NCI-H2227 (cell line): ENCODE measurements around the gene TRPM2.
"Not testable (repeated sequence)": the region's sequence is repeated elsewhere in the genome, so short reads cannot be mapped to it uniquely, and the experiment has no call there.

Experiments used
- DNase-seq: peaks from one replicate; lab custom pipeline; 2025; ENCODE audit not compliant: unreplicated experiment; lab: John Stamatoyannopoulos, UW

TRPM2 gene

DNA sequence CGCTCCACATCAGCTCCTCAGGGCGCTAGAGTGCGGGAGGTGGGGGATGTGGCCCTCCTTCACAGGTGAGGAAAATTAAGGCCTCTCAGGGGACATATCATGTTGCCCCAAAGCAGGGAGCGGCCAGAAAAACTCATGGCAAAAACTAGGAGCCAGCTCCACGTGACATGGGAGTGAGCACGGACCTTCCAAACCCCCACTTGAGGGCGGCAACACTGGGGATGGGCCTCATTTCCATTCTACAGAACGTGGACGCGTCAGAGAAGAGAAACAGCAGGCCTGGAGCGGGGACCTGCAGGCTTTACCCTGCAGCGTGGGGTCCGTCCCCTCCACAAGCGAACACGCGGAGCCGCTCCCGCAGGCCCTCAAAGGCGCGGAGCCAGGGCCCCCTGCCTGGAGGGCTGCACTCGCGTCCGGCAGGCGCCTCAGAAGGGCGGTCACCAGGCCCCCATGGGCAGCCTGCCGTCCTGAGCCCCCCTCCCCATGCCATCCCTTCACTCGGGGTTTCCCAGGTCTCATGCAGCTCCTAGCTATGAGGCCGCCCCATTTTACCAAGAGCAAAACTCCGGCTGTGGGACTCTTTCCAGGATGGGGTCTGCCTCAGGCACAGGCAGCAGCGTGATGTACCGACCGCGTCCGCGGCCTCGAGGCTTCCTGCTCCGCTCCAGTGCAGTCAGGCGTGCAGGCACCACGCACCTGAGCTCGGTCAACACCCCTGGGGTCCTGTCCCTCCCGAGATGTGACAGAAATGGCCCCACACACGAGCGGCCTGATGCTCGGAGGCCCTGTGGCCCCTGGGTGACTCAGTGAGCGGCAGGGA, 19.7 kb upstream of the TRPM2 start:
- DNase-seq: no peak

DNA sequence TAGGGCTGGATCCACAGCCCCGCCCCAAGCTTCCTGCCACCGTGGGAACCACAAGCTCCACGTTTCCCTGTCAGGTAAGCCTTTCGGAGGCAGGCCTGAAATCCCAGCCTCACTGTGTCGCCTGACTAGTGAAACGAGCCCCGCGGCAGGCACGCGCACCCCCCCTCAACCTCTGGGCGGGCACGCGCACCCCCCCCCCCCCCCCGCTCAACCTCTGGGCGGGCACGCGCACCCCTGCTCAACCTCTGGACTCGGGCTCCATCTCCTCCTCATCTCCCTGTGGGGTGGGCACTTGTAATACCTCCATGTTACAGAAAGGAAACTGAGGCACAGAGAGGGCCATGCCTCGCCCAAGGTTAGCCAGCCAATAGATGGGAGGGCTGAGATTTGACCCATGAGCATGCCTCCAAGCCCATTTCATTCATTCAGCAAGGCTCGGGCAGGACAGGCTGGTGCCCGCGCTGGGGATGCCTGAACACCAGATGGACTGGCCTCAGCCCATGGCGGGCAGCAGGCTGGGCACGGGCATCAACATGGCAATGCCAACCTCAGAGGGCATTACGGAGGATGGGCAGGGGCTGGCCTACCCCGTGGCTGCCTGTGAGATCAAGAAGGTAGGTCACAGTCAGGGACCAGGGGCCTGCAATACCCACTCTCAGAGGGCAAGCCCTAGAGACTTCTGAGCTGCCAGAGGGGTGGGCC, 18.9 kb upstream of the TRPM2 start:
- DNase-seq: no peak

DNA sequence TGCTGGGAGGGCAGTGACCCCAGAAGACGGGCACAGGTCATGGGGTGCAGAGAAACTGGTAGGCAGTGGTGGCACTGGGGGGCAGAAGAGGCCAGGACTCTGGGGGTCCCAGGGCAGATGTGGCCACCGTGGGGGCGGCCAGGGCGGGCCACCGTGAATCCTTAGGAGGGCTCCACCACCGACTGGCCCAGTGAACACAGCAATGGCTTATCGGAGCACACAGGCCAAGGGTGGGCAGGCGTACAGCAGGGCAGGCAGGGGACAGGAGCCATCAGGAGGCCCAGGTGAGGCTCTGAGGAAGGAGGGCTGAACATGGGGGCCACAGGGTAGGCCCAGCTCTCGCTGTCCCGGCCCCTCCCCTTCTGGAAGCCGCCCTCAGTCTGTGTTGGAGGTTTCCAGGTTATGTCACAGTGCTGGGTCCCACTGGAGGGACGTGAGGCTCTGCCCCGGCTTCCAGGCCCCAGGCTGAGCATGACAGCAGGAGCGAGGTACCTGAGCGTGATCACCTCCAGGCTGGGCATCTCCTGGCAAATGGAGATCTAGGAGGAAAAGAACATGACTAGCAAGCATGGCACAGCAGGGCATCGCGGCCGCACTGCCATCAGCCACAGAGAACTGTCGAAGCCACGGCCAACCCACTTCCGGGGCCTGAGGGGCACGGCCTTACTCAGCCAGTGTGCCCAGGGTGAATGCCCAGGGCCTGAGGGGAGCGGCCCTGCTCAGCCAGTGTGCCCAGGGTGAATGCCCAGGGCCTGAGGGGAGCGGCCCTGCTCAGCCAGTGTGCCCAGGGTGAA, 18.0 kb upstream of the TRPM2 start:
- no peak for DNase-seq

DNA sequence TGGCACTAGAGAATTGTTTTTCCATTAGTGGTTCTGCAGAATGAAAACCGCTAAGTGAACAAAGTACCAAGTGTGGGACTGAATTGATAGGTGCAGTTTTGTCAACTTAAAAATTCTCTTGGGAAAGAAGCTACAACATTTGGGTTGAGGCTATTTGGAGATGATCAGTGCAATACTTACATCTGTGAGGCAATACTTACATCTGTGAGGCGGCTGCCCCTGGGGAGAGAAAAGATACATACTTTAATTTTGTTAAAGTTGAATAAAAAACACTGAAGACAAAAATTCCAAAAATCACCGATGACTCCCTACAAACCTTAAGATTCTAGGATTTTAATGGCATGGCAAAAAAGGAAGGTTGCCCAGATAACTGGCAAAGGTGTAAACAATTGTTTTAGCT, 16.0 kb upstream of the TRPM2 start:
- DNase-seq: no peak

DNA sequence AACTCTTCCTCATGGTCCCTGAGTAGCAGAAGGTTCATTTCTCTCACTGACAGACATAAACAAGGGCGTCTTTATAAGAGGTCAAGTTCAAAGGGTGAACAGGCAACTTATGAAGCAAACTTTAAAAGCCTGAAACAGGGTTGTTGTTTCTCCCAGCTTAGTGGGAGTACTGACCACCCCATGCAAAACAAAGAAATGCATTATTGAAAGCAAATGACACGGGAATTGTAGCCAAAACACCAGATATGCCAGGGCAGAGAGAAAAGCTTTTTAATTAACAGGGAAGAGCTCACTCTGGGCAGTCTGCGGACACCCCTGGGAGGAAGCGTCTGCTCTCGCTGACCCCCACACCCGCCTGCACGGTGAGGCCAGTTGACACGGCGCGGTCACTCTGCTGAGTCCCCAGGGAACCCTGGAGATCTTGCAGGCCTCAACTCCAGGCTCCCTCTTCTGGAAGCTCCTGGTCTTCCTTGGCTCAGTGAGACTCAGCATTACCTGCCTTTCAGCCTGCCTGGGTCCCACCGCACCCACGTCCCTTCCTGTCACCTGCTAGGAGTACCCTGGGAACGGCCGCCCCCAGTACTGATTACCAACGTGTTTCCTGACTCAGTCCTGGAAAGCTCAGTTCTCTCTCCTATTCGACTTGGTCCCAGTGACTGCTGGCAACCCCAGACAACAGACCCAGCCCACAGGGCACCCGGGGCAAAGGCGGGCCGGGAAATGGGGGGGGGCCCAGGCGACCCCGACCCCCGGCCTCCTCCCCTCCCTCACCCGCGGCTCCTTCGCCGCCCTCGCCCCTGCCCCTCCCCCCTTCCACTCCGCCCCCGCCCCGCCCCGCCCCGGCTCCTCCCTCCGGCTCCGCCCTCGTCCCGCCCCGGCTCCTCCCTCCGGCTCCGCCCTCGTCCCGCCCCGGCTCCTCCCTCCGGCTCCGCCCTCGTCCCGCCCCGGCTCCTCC, 15.2 kb upstream of the TRPM2 start:
- DNase-seq: peak; percentile 66

DNA sequence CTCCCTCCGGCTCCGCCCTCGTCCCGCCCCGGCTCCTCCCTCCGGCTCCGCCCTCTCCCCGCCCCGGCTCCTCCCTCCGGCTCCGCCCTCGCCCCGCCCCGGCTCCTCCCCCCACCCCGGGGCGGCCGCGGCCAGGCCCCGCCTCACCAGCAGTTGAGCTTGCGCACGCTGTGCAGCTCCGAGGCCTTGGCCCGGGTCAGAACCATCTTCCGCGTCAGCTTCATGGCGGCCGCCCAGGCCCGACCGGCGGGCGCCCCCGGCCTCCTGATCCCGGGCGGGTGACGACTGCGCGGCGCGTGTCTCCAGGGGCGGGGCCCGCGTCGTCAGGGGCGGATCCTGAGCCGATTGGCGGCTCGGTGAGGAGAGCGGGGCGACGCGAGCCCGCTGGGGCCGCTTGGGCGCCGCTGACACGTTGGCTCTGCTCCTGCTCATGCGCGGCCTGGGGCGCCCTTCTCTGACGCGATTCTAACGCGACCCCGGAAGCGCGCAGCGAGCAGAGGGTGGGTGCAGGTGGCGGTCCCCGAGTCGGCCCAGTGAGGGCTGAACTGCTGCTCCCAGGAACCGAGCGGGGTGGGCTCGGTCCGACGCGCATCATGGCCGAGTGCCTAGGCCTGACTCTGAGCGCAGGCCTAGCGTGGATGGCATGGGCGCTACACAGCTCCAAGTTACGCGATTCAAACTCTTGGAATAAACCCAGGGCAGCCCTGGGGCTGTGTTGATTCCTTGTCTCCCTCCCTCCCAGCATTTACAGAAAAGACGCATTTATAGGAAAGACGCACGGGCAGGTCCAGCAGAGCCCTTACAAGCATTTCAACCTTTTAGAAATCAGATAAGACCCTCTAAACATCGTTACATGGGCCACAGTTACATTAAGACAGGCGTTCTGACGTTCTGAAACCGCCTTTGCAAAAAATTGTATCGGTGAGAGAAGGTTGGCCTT, 14.2 kb upstream of the TRPM2 start, which contains the start of gene CFAP410:
CFAP410 (minus strand) TSS at position 420 of the 940 bp plus-strand sequence; CDS start at position 224, 196 bp downstream.
- peak; percentile 97 for DNase-seq

DNA sequence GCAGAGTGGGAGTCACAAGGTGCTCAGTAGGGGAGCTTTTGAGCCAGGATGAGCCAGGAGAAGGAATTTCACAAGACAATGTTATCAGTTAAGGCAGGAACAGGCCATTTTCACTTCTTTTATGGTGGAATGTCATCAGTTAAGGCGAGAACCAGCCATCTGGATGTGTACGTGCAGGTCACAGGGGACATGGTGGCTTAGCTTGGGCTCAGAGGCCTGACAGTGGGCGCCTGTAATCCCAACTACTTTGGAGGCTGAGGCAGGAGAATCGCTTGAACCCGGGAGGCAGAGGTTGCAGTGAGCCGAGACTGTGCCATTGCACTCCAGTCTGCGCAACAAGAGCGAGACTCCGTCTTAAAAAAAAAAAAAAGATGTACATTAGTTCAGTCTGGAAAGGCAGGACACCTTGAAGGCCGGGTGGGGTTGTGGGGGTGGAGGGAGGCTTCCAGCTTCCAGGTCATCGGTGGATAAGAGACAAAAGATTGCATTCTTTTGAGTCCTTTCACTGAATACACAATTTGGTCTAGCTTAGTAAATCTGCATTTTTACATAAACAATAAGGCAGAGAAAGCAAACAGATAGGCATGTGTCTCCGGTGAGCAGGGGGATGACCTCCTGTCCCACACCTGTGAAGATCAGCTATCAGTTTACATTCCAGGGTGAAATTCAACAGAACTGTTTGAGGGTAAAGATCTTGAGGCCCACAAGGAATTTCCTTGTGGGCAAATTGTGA, 11.5 kb upstream of the TRPM2 start:
- DNase-seq: not testable (repeated sequence)

DNA sequence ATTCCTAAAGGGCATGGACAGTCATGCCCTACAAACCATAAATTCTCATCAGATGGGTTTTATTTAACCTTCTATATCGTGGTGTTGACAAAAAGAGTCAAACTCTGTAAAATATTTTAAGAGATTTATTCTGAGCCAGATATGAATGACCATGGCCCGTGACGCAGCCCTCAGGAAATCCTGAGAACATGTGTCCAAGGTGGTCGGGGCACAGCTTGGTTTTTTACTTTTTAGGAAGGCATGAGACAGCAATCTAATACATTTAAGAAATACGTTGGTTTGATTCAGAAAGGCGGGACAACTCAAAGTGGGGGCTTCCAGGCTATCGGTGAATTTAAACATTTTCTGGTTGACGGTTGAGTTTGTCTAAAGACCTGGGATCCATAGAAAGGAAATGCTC, 10.4 kb upstream of the TRPM2 start:
- DNase-seq: not testable (repeated sequence)

DNA sequence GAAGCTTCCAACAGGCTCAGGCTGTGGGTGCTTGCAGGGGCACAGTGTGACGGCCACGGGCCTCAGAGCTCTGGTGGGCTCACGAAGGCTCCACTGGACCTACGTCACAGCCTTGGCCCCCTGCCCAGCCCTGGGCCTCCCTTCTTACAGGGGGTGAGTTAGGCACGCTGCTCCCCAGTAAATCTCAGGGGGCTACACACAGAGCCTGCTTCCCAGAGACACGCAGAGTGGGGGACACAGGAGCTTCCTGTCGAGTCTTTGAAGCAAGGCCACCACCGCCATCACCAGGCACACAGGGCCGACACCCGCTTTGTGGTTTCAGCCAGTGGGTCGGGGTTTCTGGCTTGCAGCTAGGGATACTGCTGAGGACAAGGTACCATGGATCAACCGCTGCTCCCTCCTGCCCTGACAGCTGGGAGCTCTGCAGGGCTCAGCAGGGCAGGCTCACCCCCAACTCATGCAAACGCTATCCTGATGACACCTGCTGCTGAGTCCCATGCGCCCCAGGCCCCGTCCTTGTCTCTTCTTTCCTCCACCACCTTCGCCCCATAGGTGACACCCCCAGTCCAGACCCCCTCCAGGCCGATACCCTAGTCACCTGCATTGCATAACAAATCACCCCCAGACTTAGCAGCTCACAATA, 8.8 kb upstream of the TRPM2 start:
- no peak for DNase-seq

DNA sequence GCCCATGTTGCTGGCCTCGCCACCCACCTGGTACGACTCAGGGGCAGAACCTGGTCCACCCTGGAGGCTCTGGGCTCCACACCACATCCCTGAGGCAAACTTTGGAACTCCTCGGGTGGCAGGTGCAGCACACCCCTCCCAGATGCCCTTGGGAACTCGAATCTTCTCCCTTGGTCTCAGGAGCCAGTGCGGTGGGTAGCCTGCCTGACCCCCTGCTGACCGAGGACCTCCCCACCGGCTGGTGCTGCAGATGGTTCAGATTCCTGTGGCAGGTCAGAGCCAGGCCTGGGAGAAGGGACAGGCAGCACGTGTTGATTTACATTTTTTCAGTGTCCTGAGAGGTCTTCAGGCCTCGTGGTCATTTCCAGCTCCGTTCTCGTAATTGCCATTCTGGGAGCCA, 7.9 kb upstream of the TRPM2 start:
- DNase-seq: no peak

DNA sequence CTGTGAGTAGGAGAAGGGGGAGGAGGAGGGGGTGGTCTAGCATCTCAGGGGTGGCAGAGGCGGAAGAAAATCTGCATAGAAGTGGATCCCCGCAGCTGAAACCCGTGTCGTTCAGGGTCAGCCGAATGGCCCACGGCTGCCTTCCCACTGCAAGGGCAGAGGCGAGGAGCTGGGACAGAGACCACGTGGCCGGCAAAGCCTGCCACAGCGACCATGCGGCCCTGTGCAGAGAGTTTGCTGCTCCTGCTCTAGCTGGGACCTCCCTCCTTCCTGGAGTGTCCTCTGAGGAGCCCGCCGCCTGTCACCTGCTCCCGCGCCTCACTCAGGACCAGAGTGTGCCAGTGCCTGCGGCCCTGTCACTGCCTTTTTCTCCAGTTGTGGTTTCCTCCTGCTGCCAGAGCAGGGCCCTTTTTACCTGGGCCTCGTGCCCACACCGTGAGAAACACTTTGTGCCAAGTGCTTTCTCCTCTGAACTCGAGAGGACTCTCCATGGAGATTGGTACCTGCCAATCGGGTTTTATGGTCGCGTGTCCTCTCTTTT, 5.4 kb upstream of the TRPM2 start:
- DNase-seq: no peak

DNA sequence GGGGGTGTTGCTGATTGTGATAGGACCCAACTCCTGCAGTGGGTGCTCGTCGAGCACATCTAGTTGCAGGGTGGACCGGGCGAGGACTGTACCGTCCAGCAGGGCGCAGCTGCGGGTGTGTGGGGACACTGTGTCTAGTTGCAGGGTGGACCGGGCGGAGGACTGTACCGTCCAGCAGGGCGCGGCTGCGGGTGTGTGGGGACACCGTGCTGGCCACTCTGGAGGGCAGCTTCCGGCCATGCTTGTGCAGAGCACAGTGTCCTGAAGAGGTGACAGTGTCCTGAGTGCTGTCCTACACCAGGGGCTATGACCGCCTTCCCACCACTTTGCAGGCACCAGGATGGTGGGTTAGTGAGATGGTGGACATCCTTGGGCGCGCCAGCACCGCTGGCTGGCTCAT, 4.6 kb upstream of the TRPM2 start:
- no peak for DNase-seq

DNA sequence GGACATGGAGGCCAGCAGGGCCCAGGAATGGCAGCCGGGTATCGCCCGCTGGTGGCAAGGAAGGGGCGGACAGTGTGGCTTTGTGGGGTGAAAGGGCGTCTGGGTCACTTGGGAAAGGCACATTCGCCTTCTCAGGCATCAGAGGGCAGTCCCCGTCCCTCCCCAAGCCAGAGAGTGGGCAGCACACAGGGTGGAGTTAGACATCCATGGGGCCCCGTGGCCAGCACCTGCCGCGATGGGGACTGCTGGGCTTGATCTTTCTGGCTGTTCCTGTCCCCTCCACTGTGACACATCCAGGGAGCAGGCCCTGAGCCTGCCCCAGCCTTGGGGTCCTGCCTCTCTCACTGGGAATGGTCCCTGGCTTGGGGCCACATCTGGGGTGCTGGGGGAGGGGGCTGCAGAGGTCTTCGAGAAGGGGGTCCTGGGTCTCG, 4.0 kb upstream of the TRPM2 start:
- no peak for DNase-seq

DNA sequence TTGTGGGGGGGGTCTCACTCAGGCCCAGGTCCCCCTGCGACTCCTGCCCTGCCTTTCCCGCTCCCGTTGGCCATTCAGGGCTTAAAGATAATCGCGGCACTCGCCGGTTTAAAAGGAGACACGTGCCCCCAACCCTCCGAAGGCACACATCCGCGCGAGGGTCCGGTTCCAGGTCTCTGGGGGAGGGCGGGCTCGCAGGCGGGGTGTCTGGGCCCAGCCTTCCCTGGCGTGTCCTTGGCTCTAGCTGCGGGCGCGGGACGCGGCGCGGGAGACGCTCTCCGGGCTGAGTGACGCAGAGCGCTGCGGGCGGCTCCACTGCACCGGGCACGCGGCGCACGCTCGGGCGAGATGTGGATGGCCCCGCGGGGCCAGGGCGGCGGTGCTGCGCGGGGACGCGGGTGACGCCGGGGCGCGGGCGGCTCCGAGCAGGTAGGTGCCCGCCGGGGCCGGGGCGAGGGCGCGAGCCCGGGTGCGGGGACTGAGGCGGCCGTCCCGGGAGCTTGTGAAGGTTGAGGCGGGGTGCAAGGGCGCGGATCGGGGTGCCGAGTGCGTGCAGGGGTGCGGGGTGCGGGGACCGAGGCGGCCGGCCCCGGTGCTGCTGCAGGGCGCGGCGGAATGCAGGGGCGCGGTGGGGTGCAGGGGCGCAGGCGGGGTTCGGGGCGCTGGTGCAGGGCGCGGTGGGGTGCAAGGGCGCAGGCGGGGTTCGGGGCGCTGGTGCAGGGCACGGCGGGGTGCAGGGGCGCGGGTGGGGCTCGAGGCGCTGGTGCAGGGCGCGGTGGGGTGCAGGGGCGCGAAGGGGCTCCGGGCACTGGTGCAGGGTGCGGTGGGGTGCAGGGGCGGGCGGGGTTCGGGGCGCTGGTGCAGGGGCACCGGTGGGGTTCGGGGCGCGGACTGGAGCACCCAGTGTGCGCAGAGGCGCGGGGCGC, 3.3 kb upstream of the TRPM2 start:
- no peak for DNase-seq

DNA sequence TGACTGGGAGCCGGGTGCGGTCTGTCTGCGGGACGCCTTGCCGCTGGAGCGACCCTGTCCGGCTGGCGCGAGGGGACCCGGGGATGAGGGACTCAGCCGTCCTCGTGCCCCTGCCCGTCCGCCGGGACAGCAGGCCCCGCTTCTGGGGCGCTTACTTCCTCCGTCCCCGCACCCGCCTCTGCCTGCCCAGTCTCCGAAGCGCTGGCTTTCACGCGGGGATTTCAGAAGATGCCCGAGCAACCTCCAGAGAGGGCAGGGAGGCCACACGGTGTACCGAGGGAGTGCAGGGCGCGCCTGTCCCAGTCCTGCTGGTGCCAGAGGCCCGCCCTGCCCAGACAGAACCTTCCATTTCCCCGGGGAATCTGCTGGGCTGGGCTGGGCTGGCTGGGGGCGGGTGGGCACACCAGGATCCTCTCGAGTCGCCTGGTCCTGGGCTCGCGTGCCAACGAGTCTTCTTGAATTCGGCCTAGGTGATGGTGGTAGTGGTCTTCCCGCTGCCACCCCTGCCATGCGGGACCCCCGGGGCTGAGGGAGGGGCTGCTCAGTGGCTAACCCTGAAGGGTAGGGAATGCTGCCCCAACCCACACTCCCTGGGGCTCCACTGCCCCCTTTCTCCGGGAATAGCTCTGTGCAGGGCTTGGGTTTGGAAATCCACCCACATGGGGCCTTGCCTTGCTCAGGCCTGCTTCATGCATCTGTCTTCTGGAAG, 2.5 kb upstream of the TRPM2 start:
- no peak for DNase-seq

DNA sequence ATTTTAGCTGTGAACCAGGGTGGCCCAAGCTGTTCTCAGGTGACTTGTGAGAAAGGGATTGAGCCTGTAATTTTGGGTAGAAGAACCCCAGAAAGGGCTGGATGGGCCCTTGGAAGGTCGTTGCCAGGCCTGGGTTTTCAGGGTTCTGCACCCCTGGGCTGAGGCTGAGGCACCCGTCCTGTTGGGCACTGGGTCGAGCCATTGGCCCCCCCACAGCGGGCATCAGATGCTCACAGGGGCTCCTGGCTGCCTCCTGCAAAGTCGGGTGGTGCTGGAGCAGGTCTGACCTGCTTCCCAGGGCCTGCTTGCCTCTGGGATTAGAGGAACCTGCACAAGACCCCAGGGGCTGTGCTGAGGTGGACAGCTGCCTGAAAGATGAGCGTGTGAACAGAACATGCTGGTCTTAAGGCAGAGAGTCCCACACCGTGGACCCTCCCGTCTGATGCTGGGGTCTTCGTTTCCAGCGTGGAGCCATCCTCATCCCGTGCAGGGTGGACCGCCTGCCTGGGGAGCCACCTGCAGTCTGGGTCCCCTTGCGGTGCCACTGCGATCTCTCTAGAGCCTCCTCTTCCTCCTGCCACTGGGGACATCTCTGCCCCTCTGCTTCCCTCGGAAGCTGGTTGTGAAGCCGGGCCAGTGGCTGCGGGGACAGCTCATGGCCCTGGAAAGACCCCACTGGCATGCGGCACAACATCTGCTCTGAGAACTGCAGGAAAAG, 1.7 kb upstream of the TRPM2 start:
- DNase-seq: no peak
